CD4-positive, alpha-beta T cell treated with Interleukin-17A for 4 hours (primary cell): ENCODE results near the gene C1orf167.
"Not testable (repeated sequence)": the region's sequence is repeated elsewhere in the genome, so short reads cannot be mapped to it uniquely, and the experiment has no call there.

Experiments used
- DNase-seq: peaks from one replicate; pipeline ENCODE4 v3.0.0-alpha.2; 2020; ENCODE audit warnings: mixed read lengths

Gene C1orf167

DNA sequence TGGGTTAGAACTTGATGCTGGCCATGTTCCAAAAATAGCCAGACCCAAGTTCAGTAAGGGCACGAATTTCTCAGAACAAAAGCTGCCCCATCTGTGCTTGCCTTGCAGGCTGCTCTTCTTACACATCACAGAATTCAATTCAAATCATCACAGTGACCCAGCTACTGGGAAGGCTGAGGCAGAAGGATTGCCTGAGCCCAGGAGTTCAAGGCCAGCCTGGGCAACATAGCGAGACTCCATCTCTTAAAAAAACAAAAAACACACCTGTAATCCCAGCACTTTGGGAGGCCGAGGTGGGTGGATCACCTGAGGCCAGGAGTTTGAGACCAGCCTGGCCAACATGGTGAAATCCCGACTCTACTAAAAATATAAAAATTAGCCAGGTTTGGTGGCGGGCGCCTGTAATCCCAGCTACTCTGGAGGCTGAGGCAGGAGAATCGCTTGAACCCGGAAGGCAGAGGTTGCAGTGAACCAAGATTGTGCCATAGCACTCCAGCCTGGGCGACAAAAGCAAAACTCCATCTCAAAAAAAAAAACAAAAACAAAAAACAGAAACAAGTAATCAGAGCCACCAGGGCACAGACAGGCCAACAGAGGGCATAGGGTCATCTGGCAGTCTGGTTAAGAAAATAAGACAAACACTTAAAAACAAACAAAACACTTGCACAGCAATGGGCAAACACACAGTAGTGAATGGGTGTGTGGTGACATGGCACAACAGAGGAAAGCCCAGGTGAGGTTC is 42.1 kb downstream of the C1orf167 start:
- DNase-seq, result not testable (repeated sequence)

DNA sequence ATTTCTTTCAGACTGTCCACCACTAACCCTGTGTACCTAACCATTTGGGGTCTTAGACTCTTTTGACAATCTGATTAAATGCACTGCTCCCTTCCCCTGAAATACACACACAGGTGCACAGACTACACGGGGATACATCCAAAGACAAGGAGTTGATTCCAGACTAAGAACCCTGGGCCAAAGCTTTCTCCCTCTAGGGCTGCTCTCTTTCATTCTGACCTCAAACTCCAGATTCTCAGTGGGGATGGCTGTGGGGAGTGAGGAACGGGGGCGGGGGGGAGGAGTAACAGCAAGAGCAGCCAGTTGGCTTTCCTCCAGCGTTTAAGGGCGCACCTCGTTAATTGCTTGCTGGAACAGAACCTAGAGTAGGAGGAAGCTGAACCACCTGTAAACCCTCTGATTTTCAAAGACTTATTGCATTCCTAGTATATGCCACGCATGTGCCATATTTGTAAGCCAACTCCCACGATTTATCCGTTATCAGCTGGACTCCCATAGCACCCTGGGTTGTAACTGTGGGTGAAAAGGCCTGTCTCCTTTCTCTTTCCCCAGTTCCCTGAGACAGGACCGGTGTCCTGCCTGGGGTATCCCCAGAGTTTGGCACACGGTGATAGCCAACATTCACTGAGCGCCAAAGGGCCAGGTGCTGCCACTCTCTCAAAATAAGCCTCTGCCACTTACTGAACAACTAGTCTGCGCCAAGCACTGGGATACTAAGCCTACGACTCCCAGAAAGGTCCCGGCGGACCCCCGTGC is 42.9 kb downstream of the C1orf167 start:
- DNase-seq, result peak; percentile 61

DNA sequence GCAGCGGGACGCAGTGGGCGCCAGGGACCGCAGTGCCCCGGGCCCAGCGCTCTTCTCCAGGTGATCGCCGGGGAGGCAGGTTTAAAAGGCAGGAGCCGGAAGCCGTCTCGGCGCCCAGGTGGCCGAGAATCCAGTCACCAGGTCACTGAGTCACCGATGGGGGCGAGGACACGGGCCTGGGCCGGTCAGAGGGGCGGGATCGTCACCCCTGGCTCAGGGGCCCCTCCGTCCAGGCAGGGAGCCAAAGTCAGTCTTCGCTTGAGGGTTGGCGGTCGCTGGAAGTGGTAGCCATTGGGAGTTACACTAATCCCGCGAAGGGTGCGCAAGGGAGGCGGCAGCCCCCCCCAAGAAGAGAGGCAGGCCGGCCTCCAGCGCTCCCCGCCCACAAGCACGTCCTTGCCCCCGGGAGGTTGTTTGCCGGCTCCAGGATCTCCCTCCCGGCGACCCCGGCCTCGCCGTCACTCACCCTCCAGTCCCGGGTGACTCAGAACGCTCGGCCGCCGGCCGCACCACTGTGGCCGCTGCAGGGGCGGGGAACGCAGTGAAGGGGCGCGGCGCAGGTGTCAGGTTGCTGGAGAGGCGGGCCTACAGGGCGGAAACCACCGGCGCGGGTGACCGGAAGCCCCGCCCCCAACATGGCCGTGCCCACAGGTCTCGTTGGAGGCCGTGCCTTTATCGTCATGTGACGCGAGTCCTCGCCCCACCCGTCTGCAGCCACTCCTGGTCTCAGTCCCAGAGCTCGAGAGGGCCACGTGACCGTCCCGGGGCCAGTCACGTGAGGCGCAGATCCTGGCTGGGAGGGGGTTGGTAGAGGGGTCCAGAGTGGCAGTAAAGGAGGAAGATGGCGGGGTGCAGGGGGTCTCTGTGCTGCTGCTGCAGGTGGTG is 43.7 kb downstream of the C1orf167 start, which contains the start of the genes CLCN6 and MTHFR:
CLCN6 (plus strand) TSS at position 770 of the 885 bp plus-strand sequence; CDS start at position 842, 72 bp downstream.
MTHFR (minus strand) TSS at position 543 of the 885 bp plus-strand sequence. CDS start 2,848 bp downstream, outside the sequence.
- DNase-seq, result peak; percentile 99

DNA sequence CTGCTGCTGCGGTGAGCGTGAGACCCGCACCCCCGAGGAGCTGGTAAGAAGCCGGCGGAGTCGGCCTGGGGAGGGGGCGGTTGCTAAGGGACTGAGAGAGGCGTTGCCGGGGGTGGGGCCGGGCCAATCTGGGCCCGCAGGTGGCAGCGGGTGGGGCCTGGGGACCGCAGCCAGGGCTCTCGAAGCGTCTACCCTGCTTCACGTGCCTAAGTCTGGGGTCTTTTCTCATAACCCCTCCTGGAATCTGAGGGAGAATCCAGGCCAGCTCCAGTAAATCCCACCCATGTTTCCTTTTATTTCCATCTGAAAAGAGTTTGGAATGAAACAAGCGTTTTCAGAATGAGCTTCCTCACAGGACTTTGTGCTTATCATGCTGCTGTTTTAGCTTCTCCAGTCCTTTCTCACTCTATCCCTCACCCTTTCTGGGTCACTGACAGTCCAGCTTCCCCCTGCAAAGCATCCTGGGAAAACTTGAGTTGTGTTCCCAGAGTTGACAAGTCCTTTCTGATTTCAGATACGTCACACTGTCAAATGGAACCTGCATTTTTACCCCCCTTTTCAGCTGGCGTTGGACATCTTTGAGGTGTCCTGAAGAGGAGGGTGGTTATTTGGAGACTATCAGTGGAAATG is 44.4 kb downstream of the C1orf167 start:
- peak; percentile 83 for DNase-seq

GRCh38 chr1:11807133-11807532 is 45.1 kb downstream of the C1orf167 start:
- no peak for DNase-seq

DNA sequence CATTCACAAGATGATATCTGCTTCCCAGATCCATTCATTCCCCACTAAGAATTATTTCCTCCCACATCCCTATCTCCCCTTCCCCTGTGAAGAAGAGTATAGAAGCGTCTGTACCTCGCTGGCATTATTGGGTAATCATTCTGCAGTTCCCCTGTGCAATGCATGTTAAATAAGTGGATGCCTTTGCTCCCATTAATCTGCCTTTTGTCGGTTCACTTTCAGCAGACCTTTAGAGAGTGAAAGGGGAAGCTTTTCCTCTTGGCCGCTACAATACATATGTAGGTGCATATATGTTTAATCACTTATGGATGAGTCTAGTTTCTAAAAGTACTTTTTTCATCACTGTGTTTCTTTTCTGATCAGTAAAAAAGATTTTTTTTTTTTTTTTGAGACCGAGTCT is 51.0 kb downstream of the C1orf167 start:
- DNase-seq, result no peak

DNA sequence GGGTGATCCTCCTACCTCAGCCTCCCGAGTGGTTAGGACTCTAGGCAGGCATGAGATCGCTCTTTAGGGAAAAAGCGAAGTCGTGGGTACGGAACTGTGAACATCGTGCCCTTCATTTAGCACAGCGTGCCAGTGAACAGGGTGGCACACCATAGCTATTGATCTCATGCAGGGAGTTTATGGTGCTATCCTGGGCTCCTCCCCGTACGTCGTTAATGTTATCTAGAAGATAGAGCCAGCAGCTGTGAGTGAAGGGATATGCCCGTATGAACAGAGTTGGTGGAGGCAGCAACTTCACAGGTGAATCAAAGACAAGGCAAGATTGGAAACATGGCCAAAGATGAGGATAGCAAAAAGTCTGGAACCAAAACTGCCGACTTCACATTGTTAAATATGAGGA is 55.2 kb downstream of the C1orf167 start:
- no peak for DNase-seq

GRCh38 chr1:11822091-11822490 is 60.1 kb downstream of the C1orf167 start:
- DNase-seq, result no peak

DNA sequence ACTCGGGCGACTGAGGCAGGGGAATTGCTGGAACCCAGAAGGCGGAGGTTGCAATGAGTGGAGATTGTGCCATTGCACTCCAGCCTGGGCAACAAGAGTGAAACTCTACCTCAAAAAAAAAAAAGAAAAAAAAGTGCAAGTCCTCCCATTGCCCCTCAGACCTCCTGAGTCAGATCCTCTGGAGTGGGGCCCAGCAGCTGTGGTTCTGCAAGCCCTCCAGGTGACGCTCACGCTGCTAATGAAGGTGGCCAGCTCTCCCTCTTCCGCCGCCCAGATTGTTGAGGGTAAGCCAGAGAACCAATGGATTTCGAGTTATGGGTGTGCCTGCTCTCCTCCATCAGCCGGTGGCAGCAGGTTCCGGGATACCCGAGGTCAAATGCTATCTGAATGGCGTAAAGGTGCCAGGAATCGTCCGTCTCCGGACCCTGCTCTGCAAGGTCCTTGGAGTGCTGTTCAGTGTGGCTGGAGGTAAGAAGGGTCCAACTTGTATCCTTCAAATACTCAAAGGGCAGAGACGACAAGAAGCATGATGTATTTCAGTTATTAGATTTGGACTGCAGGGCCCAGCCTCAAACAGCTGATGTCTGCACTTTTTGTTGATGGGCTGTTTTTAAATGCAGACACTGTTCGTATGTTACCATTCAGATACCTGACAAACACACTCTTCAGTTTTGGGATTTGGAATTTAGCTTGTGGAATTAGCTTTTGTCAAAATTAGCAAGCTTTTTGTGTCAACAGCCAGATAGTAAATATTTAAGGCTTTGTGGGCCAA is 61.6 kb downstream of the C1orf167 start:
- DNase-seq, result no peak

DNA sequence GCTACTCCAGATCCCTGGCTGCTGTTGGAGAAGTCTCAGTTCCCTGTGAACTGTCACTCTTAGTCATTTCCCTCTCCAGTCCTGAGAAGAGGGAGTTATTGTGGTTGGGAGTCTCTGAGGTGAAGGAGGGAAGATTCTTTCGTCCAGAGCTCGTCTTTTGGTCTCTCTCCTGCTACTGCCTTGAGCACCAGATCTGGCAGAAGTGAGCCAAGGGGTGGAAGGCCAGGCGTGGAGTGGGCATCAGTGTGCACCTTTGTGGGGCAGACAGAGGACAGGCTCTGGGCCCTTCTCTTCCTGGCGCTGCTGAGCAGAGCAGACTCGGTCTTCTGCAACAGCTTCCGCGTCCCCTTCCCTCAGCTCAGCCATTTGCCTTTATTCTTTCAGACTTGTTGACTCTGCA is 63.1 kb downstream of the C1orf167 start:
- no peak for DNase-seq

DNA sequence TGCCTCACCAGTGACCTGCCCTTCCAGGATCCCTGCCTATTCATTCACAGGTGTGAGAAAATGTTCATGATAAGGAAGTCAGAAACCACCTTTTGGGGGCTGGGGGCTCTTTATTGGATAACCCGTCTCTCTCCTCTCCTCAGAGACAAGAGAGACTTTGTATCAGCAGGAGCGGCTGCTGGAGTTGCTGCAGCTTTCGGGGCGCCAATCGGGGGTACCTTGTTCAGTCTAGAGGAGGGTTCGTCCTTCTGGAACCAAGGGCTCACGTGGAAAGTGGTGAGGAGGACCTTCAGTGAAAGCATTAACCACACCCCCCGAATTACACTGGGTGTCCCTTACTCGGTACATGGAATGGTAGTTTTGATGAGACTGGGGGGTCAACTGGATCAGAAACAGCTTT is 65.0 kb downstream of the C1orf167 start:
- DNase-seq, result no peak

GRCh38 chr1:11828511-11828910 is 66.5 kb downstream of the C1orf167 start:
- no peak for DNase-seq

DNA sequence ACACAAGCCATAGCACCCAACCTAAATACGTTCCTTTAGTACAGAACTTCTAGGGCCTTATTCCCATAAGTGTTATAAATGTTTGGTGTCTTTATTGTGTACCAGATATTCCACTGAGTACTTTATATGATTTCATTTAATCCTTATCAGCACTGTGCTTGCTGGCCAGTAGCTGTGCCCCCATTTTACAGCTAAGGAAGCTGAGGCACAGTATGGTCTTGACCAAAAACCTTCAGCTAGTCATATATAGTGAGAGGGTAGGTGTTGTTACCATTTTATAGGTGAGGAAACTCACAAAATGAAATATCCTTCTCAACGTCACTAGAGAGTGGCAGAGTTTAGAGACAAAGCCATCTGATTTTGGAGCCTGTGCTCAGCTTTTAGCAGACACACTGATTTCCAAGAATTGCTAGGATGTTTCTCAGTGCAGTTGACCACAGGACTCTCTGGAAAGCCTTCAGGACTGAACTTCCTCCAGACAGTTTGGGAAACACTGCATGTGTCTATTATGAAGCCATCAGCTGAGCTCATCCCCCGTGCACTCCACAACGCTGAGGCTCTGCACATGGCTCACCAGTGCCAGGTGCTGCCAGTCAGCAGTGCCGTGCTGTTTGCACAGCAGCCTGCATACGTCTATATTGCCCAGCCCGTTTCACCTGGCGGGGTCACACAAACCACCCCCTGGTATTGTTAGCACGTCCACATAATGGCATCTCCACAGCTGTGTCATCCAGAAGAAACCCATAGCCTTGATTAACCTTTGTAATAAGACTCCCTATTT is 70.1 kb downstream of the C1orf167 start:
- no peak for DNase-seq

DNA sequence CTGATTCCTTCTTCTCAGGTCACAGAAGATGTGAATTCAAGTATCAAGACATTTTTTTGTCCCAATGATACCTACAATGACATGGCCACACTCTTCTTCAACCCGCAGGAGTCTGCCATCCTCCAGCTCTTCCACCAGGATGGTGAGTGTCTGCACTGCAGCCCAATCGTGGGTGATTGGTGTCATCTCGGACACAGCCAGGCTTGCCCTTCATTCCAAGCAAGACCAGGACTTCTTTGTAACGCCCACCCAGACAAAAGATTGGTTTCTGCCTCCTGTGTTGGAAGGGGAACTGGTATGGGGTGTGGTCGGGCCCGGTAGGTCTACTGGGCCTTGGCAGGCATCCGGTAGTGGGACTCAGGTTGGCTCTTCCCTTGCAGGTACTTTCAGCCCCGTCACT is 71.5 kb downstream of the C1orf167 start:
- no peak for DNase-seq

- DNase-seq, result no peak
These were observed 71.9 kb downstream of the C1orf167 start for GRCh38 chr1:11833900-11834299.

DNA sequence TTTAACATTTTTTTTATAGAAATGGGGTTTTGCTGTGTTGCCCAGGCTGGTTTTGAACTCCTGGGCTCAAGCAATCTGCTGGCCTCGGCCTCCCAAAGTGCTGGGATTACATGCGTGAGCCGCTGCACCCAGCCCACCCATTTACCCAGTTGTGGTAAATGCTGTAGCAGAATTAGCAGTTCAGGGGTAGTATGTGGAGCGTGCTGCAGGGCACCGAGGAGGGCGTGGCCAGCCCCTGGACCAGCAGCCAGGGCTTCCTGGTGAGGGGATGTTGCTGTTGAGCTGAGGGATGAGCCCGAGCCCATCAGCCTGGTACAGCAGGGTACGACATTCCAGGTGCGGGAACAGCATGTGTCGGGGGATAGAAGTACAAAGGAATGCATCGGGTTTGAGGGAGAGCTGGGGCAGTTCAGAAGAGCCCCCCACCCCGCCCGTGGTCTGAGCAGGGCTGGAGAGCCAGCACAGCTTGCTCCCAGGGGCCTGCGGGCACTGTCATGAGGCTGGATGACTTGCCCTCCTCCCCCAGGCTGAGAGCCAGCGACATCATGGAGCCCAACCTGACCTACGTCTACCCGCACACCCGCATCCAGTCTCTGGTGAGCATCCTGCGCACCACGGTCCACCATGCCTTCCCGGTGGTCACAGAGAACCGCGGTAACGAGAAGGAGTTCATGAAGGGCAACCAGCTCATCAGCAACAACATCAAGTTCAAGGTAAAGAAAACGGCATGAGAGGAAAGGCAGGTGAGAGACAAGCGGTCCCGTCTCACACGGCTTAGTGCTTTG is 73.6 kb downstream of the C1orf167 start:
- DNase-seq, result no peak

DNA sequence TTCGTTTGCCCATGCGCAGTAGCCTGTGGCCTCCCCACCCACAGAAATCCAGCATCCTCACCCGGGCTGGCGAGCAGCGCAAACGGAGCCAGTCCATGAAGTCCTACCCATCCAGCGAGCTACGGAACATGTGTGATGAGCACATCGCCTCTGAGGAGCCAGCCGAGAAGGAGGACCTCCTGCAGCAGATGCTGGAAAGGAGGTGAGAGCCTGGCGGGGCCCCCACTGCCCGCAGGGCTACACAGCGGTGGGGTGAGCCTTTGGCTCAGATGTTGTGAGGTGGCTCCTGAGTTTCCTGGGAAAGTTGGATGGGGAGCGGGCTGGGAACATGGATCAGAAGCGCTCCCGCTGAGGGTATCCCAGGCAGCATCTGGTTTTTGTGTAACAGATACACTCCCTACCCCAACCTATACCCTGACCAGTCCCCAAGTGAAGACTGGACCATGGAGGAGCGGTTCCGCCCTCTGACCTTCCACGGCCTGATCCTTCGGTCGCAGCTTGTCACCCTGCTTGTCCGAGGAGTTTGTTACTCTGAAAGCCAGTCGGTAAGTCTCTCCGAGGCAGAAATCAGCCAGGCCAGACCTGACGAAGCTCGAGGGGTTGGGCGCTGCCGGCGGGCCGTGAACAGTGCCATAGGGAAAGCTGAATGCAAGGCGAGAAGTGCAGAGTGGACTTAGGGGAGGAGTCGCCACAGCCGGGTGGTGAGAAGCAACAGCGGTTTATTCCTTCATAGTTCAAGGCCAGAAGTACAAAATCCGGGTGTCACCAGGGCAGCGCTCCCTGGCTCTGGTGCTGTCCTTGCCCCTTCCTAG is 75.2 kb downstream of the C1orf167 start:
- DNase-seq, result no peak

- no peak for DNase-seq
These were observed 75.9 kb downstream of the C1orf167 start for GRCh38 chr1:11837767-11838348.
